ENCODE results near the gene SPATS2.

DNA sequence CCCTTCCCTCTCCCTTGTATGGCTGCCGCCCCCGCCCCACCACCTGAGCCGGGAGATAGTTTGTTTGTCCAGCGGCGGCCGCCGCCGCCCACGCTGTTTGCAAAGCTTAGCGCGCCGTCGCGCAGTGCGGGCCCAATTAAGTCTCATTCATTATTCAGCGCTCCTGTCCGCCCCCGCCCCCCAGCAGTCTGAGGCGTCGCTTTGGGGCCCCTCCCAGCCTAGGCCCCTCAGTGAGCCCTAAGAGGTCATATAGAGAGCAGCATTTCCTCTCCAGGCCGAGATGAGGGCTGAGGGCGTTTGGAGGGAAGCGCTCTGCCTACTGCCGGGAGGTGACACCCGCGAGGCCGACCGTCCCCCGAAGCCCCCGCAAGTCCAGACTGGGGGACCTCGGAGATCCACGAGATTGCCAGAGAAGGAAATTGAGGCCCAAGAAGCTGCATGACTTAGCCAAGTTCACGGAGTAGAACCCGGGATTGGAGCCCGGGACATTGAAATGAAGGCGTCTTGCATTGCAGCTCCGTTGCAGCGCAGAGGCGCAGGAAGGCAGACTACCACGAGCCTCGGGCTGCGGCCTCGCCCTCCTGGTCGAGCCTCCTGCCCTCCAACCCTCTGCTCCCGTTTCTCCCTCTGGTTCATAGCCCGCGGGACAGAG, 20.5 kb upstream of the SPATS2 start, which contains the start of gene DNAJC22:
- TF ChIP-seq, protein P1, sequence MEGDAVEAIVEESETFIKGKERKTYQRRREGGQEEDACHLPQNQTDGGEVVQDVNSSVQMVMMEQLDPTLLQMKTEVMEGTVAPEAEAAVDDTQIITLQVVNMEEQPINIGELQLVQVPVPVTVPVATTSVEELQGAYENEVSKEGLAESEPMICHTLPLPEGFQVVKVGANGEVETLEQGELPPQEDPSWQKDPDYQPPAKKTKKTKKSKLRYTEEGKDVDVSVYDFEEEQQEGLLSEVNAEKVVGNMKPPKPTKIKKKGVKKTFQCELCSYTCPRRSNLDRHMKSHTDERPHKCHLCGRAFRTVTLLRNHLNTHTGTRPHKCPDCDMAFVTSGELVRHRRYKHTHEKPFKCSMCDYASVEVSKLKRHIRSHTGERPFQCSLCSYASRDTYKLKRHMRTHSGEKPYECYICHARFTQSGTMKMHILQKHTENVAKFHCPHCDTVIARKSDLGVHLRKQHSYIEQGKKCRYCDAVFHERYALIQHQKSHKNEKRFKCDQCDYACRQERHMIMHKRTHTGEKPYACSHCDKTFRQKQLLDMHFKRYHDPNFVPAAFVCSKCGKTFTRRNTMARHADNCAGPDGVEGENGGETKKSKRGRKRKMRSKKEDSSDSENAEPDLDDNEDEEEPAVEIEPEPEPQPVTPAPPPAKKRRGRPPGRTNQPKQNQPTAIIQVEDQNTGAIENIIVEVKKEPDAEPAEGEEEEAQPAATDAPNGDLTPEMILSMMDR (IDR thresholded peaks at IDR 0.05), result no peak
- TF ChIP-seq EZH2 (IDR thresholded peaks at IDR 0.05; ENCODE audit: borderline replicate concordance, insufficient read depth, low read depth, low read length, poor library complexity, severe bottlenecking), result peak; percentile 92
